ENCODE measurements around the gene PCDHGA4. TPM values are rescaled to one million over a fixed set of nuclear protein-coding genes. Genes with fewer than 3 reads are reported as not detected.
"Not testable (repeated sequence)": the region's sequence is repeated elsewhere in the genome, so short reads cannot be mapped to it uniquely, and the experiment has no call there.

Gene PCDHGA4
- total RNA-seq, 1 donor from 2014 or later, result 0.75 TPM

DNA sequence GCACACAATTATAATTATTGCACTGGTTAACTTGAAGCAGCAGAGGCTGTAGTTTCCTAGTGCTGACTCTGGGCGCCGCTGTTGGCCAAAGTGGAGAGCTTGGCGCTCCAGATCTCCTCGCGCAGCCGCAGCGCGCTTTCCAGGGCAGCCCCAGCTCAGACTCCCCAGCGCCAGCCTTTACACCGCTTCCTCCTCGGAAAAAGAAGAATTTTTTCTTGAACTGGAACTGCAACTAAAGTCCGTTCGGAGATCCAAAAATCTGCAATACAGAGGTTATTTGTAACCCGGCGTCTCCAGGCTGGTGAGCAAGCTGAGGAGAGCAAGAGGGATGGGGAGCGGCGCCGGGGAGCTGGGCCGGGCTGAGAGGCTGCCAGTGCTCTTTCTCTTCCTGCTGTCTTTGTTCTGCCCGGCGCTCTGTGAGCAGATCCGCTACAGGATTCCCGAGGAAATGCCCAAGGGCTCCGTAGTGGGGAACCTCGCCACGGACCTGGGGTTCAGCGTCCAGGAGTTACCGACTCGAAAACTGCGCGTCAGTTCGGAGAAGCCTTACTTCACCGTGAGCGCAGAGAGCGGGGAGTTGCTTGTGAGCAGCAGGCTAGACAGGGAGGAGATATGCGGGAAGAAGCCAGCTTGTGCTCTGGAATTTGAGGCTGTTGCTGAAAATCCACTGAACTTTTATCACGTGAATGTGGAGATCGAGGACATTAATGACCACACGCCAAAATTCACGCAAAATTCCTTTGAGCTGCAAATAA is 32.9 kb downstream of the PCDHGA4 start, which contains the start of gene PCDHGB4:
Gene PCDHGB4, plus strand, starts transcription at position 142 of the 755 bp plus-strand sequence. Its CDS starts 187 bp downstream, at position 329.
- not testable (repeated sequence) for H3K27me3 Mint-ChIP-seq; H3K27ac Mint-ChIP-seq; H3K9me3 Mint-ChIP-seq; H3K4me1 Mint-ChIP-seq (ENCODE audit: unreplicated experiment)
- H3K36me3 Mint-ChIP-seq, result peaks cover 16% of the 10 kb centered on the region
- DNase-seq (ENCODE audit: extremely low spot score, unreplicated experiment), result peak; percentile 67
- TF ChIP-seq, protein P1, sequence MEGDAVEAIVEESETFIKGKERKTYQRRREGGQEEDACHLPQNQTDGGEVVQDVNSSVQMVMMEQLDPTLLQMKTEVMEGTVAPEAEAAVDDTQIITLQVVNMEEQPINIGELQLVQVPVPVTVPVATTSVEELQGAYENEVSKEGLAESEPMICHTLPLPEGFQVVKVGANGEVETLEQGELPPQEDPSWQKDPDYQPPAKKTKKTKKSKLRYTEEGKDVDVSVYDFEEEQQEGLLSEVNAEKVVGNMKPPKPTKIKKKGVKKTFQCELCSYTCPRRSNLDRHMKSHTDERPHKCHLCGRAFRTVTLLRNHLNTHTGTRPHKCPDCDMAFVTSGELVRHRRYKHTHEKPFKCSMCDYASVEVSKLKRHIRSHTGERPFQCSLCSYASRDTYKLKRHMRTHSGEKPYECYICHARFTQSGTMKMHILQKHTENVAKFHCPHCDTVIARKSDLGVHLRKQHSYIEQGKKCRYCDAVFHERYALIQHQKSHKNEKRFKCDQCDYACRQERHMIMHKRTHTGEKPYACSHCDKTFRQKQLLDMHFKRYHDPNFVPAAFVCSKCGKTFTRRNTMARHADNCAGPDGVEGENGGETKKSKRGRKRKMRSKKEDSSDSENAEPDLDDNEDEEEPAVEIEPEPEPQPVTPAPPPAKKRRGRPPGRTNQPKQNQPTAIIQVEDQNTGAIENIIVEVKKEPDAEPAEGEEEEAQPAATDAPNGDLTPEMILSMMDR (conservative IDR thresholded peaks at IDR 0.05), result peak; percentile 67
- H3K4me3 Mint-ChIP-seq, result peak within 1 kb of the TSS; percentile 85

DNA sequence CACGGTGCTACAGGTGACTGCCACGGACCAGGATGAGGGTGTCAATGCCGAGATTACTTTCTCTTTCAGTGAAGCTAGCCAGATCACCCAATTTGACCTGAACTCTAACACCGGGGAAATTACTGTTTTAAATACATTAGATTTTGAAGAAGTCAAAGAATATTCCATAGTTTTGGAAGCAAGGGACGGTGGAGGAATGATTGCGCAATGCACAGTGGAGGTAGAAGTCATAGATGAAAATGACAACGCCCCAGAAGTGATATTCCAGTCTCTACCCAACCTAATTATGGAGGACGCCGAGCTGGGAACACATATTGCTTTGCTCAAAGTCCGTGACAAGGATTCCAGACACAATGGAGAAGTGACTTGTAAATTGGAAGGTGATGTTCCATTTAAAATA is 33.8 kb downstream of the PCDHGA4 start:
- peaks cover 16% of the 10 kb centered on the region for H3K36me3 Mint-ChIP-seq
- peaks cover 6% of the 10 kb centered on the region for H3K9me3 Mint-ChIP-seq
- H3K4me3 Mint-ChIP-seq, result peak overlapping the region; percentile 68
- no peaks in the 10 kb centered on the region for H3K4me1 Mint-ChIP-seq (ENCODE audit: unreplicated experiment)
- H3K27me3 Mint-ChIP-seq, result no peaks in the 10 kb centered on the region
- H3K27ac Mint-ChIP-seq, result no peak overlapping the region
- no peak for DNase-seq (ENCODE audit: extremely low spot score, unreplicated experiment)
- TF ChIP-seq, protein P1 (conservative IDR thresholded peaks at IDR 0.05), result no peak

DNA sequence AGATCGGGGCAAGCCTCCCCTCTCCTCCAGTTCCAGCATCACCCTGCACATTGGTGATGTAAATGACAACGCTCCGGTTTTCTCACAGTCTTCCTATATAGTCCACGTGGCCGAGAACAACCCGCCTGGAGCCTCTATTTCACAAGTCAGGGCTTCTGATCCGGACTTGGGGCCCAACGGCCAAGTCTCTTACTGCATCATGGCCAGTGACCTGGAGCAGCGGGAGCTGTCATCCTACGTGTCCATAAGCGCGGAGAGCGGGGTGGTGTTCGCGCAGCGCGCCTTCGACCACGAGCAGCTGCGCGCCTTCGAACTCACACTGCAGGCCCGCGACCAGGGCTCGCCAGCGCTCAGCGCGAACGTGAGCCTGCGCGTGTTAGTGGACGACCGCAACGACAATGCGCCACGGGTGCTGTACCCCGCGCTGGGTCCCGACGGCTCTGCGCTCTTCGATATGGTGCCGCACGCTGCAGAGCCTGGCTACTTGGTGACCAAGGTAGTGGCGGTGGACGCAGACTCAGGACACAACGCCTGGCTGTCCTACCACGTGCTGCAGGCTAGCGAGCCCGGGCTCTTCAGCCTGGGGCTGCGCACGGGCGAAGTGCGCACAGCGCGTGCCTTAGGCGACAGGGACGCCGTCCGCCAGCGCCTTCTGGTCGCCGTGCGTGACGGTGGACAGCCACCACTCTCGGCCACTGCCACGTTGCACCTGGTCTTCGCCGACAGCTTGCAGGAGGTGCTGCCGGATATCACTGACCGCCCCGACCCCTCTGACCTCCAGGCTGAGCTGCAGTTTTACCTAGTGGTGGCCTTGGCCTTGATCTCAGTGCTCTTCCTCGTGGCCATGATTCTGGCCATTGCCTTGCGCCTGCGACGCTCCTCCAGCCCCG is 34.6 kb downstream of the PCDHGA4 start:
- Mint-ChIP-seq H3K4me3 (no peak overlapping the region), H3K4me1 (ENCODE audit: unreplicated experiment) (no peaks in the 10 kb centered on the region), H3K9me3 (peaks cover 10% of the 10 kb centered on the region), H3K27ac (peak overlapping the region; percentile 4), H3K36me3 (peaks cover 20% of the 10 kb centered on the region), H3K27me3 (no peaks in the 10 kb centered on the region)
- peak; percentile 55 for DNase-seq (ENCODE audit: extremely low spot score, unreplicated experiment)
- TF ChIP-seq, protein P1 (conservative IDR thresholded peaks at IDR 0.05), result no peak

DNA sequence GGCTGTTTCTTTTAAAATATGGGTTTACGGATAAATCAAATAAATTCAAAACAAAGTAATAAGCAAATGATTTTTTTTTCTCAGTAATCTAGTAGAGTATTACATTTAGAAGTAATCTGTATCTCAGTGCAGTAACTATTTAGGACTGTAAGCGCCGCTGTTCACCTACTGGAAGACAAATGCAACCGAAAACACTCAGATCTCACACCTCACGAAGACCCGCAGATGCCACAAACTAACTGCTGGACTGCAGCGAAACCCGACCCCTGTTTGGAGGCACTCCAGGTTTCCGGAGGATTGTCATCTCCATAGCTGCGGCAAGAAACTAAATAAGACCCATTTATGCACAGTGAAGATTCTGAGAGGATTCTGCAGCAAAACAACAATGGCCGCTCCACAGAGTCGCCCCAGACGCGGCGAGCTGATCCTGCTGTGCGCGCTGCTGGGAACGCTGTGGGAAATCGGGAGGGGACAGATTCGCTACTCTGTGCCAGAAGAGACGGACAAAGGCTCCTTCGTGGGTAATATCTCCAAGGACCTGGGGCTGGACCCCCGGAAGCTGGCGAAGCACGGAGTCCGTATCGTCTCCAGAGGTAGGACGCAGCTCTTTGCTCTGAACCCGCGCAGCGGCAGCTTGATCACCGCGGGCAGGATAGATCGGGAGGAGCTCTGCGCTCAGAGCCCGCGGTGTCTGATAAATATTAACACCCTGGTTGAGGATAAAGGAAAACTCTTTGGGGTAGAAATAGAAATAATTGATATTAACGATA is 37.8 kb downstream of the PCDHGA4 start, which contains the start of gene PCDHGA8:
Gene PCDHGA8, plus strand, starts transcription at position 205 of the 770 bp plus-strand sequence. Its CDS starts 181 bp downstream, at position 386.
- Mint-ChIP-seq H3K4me3 (no peak within 1 kb of the TSS), H3K9me3 (peaks cover 14% of the 10 kb centered on the region), H3K36me3 (peaks cover 22% of the 10 kb centered on the region), H3K27ac (no peak within 1 kb of the TSS), H3K27me3 (no peaks in the 10 kb centered on the region), H3K4me1 (ENCODE audit: unreplicated experiment) (no peaks in the 10 kb centered on the region)
- no peak for DNase-seq (ENCODE audit: extremely low spot score, unreplicated experiment)
- TF ChIP-seq, protein P1 (conservative IDR thresholded peaks at IDR 0.05), result no peak

DNA sequence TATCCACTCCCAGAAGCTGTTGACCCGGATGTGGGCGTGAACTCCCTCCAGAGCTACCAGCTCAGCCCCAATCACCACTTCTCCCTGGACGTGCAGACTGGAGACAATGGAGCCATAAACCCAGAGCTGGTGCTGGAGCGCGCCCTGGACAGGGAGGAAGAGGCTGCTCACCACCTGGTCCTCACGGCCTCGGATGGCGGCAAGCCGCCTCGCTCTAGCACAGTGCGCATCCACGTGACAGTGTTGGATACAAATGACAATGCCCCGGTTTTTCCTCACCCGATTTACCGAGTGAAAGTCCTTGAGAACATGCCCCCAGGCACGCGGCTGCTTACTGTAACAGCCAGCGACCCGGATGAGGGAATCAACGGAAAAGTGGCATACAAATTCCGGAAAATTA is 38.4 kb downstream of the PCDHGA4 start:
- Mint-ChIP-seq H3K36me3 (peaks cover 22% of the 10 kb centered on the region), H3K9me3 (peaks cover 14% of the 10 kb centered on the region), H3K4me3 (no peak overlapping the region), H3K27ac (no peak overlapping the region), H3K27me3 (no peaks in the 10 kb centered on the region), H3K4me1 (ENCODE audit: unreplicated experiment) (no peaks in the 10 kb centered on the region)
- no peak for DNase-seq (ENCODE audit: extremely low spot score, unreplicated experiment)
- TF ChIP-seq, protein P1 (conservative IDR thresholded peaks at IDR 0.05), result no peak

DNA sequence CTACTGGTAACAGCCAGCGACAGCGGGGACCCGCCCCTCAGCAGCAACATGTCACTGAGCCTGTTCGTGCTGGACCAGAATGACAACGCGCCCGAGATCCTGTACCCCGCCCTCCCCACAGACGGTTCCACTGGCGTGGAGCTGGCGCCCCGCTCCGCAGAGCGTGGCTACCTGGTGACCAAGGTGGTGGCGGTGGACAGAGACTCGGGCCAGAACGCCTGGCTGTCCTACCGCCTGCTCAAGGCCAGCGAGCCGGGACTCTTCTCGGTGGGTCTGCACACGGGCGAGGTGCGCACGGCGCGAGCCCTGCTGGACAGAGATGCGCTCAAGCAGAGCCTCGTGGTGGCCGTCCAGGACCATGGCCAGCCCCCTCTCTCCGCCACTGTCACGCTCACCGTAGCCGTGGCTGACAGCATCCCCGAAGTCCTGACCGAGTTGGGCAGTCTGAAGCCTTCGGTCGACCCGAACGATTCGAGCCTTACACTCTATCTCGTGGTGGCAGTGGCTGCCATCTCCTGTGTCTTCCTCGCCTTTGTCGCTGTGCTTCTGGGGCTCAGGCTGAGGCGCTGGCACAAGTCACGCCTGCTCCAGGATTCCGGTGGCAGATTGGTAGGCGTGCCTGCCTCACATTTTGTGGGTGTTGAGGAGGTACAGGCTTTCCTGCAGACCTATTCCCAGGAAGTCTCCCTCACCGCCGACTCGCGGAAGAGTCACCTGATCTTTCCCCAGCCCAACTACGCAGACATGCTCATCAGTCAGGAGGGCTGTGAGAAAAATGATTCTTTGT is 39.8 kb downstream of the PCDHGA4 start:
- not testable (repeated sequence) for H3K27ac Mint-ChIP-seq; DNase-seq (ENCODE audit: extremely low spot score, unreplicated experiment); H3K4me3 Mint-ChIP-seq; H3K4me1 Mint-ChIP-seq (ENCODE audit: unreplicated experiment); H3K27me3 Mint-ChIP-seq
- Mint-ChIP-seq H3K9me3 (peaks cover 14% of the 10 kb centered on the region), H3K36me3 (peaks cover 15% of the 10 kb centered on the region)
